Measurements from ENCODE around the gene SMTNL1. TPM values are rescaled to one million over a fixed set of nuclear protein-coding genes. Genes with fewer than 3 reads are reported as not detected.
"Not testable (repeated sequence)": the region's sequence is repeated elsewhere in the genome, so short reads cannot be mapped to it uniquely, and the experiment has no call there.

The SMTNL1 gene
- polyA plus RNA-seq, 1 donor, result 0.58 TPM

DNA sequence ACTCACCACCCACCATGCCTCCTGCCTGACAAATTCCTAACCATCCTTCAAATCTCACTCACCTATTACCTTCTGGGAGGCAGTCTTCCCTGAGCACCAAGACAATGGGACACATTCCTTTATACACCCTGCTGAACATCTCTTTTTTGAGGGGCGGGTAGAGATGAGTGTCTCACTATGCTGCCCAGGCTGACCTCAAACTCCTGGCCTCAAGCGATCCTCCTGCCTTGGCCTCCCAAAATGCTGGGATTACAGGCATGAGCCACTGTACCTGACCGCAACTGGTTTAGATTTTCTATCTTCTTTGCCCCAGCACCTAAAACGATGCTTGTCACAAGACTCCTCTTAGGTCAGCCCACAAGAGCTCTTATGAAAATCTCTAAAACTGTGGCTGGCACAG is 14.0 kb upstream of the SMTNL1 start:
- no peaks in the 10 kb centered on the region for H3K4me1 ChIP-seq (ENCODE audit: control insufficient read depth, insufficient read depth, low read length)
- WGBS (ENCODE audit: insufficient coverage, low lambda C conversion rate), result no CpG with 5 or more reads among the region's 4 CpGs
- H3K4me3 ChIP-seq (ENCODE audit: low read length), result no peak overlapping the region
- H3K27ac ChIP-seq (ENCODE audit: low read length), result no peak overlapping the region
- H3K36me3 ChIP-seq (ENCODE audit: control insufficient read depth, insufficient read depth, low read length), result peaks cover 3% of the 10 kb centered on the region
- H3K9me3 ChIP-seq (ENCODE audit: control insufficient read depth, low read depth, low read length), result no peaks in the 10 kb centered on the region
- no peaks in the 10 kb centered on the region for H3K27me3 ChIP-seq (ENCODE audit: control insufficient read depth, insufficient read depth, low read length)
- DNase-seq, result no peak

DNA sequence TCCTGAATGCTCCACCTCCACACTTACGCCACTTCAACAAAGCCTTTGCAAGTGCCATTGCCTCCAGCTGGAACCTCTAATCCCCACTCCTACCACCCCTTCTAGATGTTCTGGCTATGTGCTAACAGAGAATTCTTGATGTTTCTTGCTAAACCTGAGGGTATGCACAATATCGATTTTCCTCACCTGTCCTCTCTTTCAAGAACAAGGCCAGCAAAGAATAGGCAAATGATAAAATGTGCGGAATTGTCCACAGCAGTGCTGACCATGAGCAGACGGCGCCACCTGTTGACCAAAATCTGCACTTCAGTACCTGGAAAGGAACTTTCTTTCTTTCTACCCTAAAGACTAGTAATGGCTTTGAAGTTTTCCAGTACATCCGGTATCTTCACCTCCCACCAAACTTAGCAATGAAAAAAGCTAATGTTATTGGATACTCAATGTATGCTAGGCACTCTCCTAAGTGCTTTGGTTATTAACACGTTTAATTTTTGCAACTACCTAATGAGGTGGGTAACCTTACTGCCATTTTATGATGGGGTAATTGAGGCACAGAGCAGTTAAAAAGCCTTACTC is 10.3 kb upstream of the SMTNL1 start:
- Histone ChIP-seq H3K4me3 (ENCODE audit: low read length) (no peak overlapping the region), H3K36me3 (ENCODE audit: control insufficient read depth, insufficient read depth, low read length) (peaks cover 8% of the 10 kb centered on the region), H3K9me3 (ENCODE audit: control insufficient read depth, low read depth, low read length) (no peaks in the 10 kb centered on the region), H3K27me3 (ENCODE audit: control insufficient read depth, insufficient read depth, low read length) (no peaks in the 10 kb centered on the region), H3K27ac (ENCODE audit: low read length) (no peak overlapping the region), H3K4me1 (ENCODE audit: control insufficient read depth, insufficient read depth, low read length) (peaks cover 4% of the 10 kb centered on the region)
- DNase-seq, result peak; percentile 53 to 56
- WGBS (ENCODE audit: insufficient coverage, low lambda C conversion rate), result no CpG with 5 or more reads among the region's 7 CpGs

DNA sequence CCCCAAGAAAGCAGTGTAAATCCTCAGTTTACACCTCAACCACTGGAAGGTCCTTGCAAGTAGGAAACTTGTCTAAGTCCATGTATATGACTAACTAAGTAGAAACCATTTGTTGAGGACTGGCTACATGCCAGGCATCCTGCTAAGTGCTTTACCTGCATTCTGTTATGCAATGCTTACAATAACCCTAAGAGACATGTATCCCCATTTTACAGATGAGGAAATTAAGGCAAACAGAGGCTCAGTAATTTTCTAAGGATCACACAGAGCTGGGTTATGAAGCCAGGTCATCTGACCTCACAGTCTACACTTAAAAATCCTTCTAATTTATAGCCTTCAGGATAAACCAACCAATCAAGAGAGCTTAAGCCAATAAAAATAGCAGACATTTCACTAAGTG is 8.4 kb upstream of the SMTNL1 start:
- Histone ChIP-seq H3K4me3 (ENCODE audit: low read length) (no peak overlapping the region), H3K4me1 (ENCODE audit: control insufficient read depth, insufficient read depth, low read length) (peaks cover 4% of the 10 kb centered on the region), H3K27me3 (ENCODE audit: control insufficient read depth, insufficient read depth, low read length) (no peaks in the 10 kb centered on the region), H3K36me3 (ENCODE audit: control insufficient read depth, insufficient read depth, low read length) (peaks cover 8% of the 10 kb centered on the region), H3K9me3 (ENCODE audit: control insufficient read depth, low read depth, low read length) (no peaks in the 10 kb centered on the region), H3K27ac (ENCODE audit: low read length) (no peak overlapping the region)
- DNase-seq, result no peak

DNA sequence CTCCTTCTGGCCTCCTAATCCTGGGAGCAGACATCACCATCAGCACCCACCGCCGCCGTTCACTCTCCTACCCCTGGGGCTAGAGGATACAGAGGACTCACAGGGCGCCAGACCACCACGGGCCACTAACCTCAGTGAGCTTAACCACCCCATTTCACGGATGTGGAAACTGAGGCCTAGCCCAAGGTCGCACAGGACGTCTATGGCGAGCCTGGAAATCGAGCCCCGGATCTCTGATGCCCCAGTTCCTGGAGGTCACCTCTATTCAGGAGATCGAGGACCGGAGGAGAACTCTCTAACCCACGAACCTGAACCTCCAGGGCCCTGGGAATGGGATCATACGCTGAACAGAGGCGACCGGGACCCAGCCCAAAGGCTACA is 7.2 kb upstream of the SMTNL1 start:
- Histone ChIP-seq H3K27ac (ENCODE audit: low read length) (no peak overlapping the region), H3K36me3 (ENCODE audit: control insufficient read depth, insufficient read depth, low read length) (peaks cover 8% of the 10 kb centered on the region), H3K4me3 (ENCODE audit: low read length) (peak overlapping the region; percentile 75), H3K4me1 (ENCODE audit: control insufficient read depth, insufficient read depth, low read length) (peaks cover 4% of the 10 kb centered on the region), H3K27me3 (ENCODE audit: control insufficient read depth, insufficient read depth, low read length) (no peaks in the 10 kb centered on the region), H3K9me3 (ENCODE audit: control insufficient read depth, low read depth, low read length) (no peaks in the 10 kb centered on the region)
- no peak for DNase-seq
- no CpG with 5 or more reads among the region's 17 CpGs for WGBS (ENCODE audit: insufficient coverage, low lambda C conversion rate)

DNA sequence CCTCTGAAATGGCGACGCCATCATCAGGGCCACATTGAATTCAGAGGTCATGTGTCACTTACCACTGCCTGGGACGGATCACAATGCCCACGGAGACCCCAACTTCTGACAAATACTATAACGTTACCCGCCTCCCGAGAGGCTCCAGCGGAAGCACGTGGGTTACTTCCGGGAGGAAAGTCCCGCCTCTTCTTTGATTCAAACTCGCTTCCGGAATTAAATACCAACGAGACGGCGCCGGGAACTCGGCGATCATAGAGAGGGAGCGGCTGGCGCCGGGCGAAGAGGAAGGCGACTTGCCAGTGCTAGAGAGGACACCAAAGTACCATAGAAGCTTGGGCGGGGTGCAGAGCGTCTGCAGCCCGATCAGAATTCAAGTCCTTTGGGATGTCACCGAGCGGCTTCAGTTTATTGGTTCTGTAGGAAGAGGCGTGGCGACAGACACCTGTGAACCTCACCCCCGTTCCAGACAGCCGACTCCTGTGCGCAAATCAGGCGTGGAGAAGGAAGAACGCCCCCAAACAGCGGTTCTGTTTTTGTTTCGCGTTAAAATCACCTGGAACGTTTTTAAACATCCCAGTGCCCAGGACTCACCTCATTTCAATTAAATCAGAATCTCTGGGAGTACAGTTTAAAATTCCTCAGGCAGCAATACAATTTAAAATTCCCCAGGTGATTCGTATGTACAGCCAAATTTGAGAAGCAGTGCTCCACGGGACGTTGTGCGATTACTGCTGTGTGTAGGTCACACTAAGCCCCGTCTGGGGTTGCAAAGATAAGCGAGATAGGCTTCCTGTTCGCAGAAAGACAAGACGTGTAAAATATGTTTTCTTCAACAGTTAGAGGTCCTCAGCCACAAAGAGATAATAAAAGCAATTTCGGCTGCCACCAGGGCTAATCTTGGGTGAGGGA is 6.5 kb upstream of the SMTNL1 start, which contains the start of gene TIMM10:
Gene TIMM10 (minus strand): TSS at position 159 of the 912 bp plus-strand sequence. CDS start 565 bp downstream, outside the sequence.
- peaks cover 4% of the 10 kb centered on the region for H3K4me1 ChIP-seq (ENCODE audit: control insufficient read depth, insufficient read depth, low read length)
- peaks cover 8% of the 10 kb centered on the region for H3K36me3 ChIP-seq (ENCODE audit: control insufficient read depth, insufficient read depth, low read length)
- H3K9me3 ChIP-seq (ENCODE audit: control insufficient read depth, low read depth, low read length), result no peaks in the 10 kb centered on the region
- peak; percentile 98 to 99 for DNase-seq
- no peaks in the 10 kb centered on the region for H3K27me3 ChIP-seq (ENCODE audit: control insufficient read depth, insufficient read depth, low read length)
- WGBS (ENCODE audit: insufficient coverage, low lambda C conversion rate), result 0% methylated on average over 1 of the region's 49 CpGs
- peak within 1 kb of the TSS; percentile 89 for H3K27ac ChIP-seq (ENCODE audit: low read length)
- peak within 1 kb of the TSS; percentile 75 for H3K4me3 ChIP-seq (ENCODE audit: low read length)

DNA sequence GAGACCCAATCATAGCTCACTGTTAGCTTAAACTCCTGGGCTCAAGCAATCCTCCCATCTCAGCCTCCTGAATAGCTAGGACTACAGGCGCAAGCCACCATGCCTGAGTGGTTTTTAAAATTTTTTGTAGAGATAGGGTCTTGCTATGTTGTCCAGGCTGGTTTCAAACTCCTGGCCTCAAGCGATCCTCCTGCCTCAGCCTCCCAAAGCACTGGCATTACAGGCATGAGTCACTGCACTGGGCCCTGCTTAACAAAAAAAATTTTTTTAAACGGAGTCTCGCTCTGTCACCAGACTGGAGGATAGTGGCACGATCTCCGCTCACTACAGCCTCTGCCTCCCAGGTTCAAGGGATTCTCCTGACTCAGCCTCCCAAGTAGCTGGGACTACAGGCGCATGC is 2.9 kb upstream of the SMTNL1 start:
- not testable (repeated sequence) for H3K9me3 ChIP-seq (ENCODE audit: control insufficient read depth, low read depth, low read length); H3K4me1 ChIP-seq (ENCODE audit: control insufficient read depth, insufficient read depth, low read length); DNase-seq; H3K4me3 ChIP-seq (ENCODE audit: low read length); H3K36me3 ChIP-seq (ENCODE audit: control insufficient read depth, insufficient read depth, low read length); H3K27me3 ChIP-seq (ENCODE audit: control insufficient read depth, insufficient read depth, low read length); H3K27ac ChIP-seq (ENCODE audit: low read length)
- no CpG with 5 or more reads among the region's 7 CpGs for WGBS (ENCODE audit: insufficient coverage, low lambda C conversion rate)

DNA sequence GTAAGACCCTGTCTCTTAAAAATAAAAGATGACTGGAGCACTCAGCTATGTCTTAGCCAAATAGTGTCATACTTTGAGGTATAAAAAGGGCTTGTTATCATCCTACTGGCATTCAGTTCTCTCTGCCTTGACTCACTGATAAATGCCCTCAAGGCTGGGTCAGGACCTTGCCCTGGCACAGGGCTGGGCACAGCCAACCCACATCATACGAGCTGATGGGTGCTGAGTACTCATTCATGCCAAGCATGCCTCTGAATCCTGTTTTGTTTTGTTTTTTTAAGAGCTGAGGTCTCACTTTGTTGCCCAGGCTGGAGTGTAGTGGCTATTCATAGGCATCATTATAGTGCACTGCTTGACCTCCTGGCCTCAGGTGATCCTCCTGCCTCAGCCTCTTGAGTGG is 1.9 kb downstream of the SMTNL1 start:
- no peak for DNase-seq
- Histone ChIP-seq H3K4me1 (ENCODE audit: control insufficient read depth, insufficient read depth, low read length) (no peaks in the 10 kb centered on the region), H3K36me3 (ENCODE audit: control insufficient read depth, insufficient read depth, low read length) (no peaks in the 10 kb centered on the region), H3K27ac (ENCODE audit: low read length) (no peak overlapping the region), H3K9me3 (ENCODE audit: control insufficient read depth, low read depth, low read length) (no peaks in the 10 kb centered on the region), H3K4me3 (ENCODE audit: low read length) (no peak overlapping the region), H3K27me3 (ENCODE audit: control insufficient read depth, insufficient read depth, low read length) (peaks cover 14% of the 10 kb centered on the region)
- WGBS (ENCODE audit: insufficient coverage, low lambda C conversion rate), result no CpG with 5 or more reads among the region's 1 CpG

DNA sequence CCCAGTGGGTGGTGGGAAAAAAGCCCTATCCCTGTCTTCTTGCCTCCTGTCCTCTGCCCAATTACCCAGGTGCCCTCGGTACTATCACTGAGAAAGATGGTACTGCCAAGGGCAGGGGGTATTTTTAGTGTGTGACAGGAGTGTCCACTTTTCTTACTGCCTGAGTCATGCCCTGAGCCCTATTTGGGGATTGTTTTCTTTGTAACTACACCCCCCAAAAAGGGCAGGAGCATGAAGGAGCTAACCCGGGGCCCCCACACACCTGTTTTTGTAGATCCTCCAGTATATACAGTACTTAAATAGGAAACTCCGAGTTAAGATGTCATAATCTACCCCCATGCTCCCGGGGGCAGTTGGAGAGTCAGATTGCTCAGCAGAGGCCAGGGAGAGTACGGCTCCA is 3.8 kb downstream of the SMTNL1 start:
- no peak for DNase-seq
- Histone ChIP-seq H3K4me3 (ENCODE audit: low read length) (no peak overlapping the region), H3K27me3 (ENCODE audit: control insufficient read depth, insufficient read depth, low read length) (peaks cover 14% of the 10 kb centered on the region), H3K4me1 (ENCODE audit: control insufficient read depth, insufficient read depth, low read length) (no peaks in the 10 kb centered on the region), H3K27ac (ENCODE audit: low read length) (no peak overlapping the region), H3K36me3 (ENCODE audit: control insufficient read depth, insufficient read depth, low read length) (no peaks in the 10 kb centered on the region), H3K9me3 (ENCODE audit: control insufficient read depth, low read depth, low read length) (no peaks in the 10 kb centered on the region)
- no CpG with 5 or more reads among the region's 5 CpGs for WGBS (ENCODE audit: insufficient coverage, low lambda C conversion rate)

DNA sequence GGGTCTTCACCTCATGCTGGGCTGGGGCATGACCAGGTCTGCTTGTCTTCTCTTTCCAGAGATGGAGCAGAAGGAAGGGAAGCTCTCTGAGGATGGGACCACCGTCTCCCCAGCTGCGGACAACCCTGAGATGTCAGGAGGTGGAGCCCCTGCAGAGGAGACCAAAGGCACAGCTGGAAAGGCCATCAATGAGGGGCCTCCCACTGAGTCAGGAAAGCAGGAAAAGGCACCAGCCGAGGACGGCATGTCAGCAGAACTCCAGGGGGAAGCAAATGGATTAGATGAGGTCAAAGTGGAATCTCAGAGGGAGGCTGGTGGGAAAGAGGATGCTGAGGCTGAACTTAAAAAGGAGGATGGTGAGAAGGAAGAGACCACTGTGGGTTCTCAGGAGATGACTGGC is 5.2 kb downstream of the SMTNL1 start:
- H3K4me1 ChIP-seq (ENCODE audit: control insufficient read depth, insufficient read depth, low read length), result no peaks in the 10 kb centered on the region
- no peak for DNase-seq
- no peaks in the 10 kb centered on the region for H3K9me3 ChIP-seq (ENCODE audit: control insufficient read depth, low read depth, low read length)
- no peak overlapping the region for H3K27ac ChIP-seq (ENCODE audit: low read length)
- H3K27me3 ChIP-seq (ENCODE audit: control insufficient read depth, insufficient read depth, low read length), result peaks cover 12% of the 10 kb centered on the region
- WGBS (ENCODE audit: insufficient coverage, low lambda C conversion rate), result no CpG with 5 or more reads among the region's 4 CpGs
- H3K36me3 ChIP-seq (ENCODE audit: control insufficient read depth, insufficient read depth, low read length), result peaks cover under 1% of the 10 kb centered on the region
- H3K4me3 ChIP-seq (ENCODE audit: low read length), result no peak overlapping the region

DNA sequence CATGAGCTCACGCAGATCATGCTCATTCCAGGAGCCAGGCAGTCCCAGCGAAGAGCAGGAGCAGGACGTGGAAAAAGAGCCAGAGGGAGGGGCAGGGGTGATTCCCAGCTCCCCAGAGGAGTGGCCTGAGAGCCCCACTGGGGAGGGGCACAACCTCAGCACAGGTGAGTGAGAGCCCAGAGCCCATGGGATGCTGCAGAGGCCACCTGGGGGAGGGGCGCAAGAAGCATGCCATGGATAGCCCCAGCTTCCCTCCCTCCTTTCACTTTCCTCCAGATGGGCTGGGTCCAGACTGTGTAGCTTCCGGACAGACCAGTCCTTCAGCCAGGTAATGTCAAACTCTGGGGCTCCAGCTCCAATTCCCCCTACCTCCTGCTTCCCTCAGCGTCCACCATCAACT is 6.2 kb downstream of the SMTNL1 start:
- no peaks in the 10 kb centered on the region for H3K9me3 ChIP-seq (ENCODE audit: control insufficient read depth, low read depth, low read length)
- peaks cover 6% of the 10 kb centered on the region for H3K36me3 ChIP-seq (ENCODE audit: control insufficient read depth, insufficient read depth, low read length)
- no peaks in the 10 kb centered on the region for H3K4me1 ChIP-seq (ENCODE audit: control insufficient read depth, insufficient read depth, low read length)
- H3K4me3 ChIP-seq (ENCODE audit: low read length), result no peak overlapping the region
- no CpG with 5 or more reads among the region's 6 CpGs for WGBS (ENCODE audit: insufficient coverage, low lambda C conversion rate)
- no peak for DNase-seq
- H3K27ac ChIP-seq (ENCODE audit: low read length), result no peak overlapping the region
- peaks cover 10% of the 10 kb centered on the region for H3K27me3 ChIP-seq (ENCODE audit: control insufficient read depth, insufficient read depth, low read length)

Data from large intestine (tissue), 3 donors.